ENCODE data around the gene NDC80.
"Not testable (repeated sequence)": the region's sequence is repeated elsewhere in the genome, so short reads cannot be mapped to it uniquely, and the experiment has no call there.

GRCh38 chr18:2662288-2662687, 90.9 kb downstream of the NDC80 start:
- TF ChIP-seq TSHZ1 (CRISPR knock-in tag; IDR thresholded peaks at IDR 0.05); KAT7 (CRISPR knock-in tag; IDR thresholded peaks at IDR 0.05; ENCODE audit: borderline replicate concordance); YY1 (IDR thresholded peaks at IDR 0.05; ENCODE audit: borderline replicate concordance in 1 of 3, control insufficient read depth in 1 of 3, extremely low read depth in 1 of 3, insufficient read depth in 3 of 3, insufficient read length in 1 of 3, insufficient replicate concordance in 2 of 3, low read depth in 1 of 3, low read length in 2 of 3): not testable (repeated sequence)

Measured in K562 (cell line).